ENCODE results near the gene ADGRE3.

The ADGRE3 gene

DNA sequence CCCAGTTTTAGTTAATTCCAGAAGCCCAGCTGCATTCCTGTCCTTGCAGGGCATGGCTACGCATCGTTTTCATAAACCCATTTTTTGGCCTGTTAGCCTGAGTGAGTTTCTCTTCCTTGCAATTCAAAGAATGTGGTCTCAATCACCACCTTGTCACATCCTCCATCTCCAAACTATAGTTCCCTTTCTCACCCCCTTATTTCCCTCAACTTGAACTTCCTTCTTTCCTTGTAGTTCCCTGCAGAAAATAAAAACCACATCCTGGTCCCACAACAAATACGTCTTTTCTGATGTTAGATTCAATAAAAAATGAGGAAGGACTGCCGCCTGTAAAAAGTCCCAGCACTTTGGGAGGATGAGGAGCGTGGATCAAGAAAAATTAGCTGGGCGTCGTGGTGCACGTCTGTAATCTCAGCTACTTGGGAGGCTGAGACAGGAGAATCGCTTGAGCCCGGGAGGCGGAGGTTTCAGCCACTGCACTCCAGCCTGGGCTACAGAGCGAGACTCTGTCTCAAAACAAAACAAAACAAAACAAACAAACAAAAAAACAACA is 13.2 kb downstream of the ADGRE3 start:
- Histone ChIP-seq H3K36me3 (ENCODE audit: insufficient read depth, low read length) (no peaks in the 10 kb centered on the region), H3K4me3 (ENCODE audit: low read length, poor library complexity, severe bottlenecking) (no peak overlapping the region), H3K4me1 (ENCODE audit: insufficient read depth, low read length, poor library complexity, severe bottlenecking) (no peaks in the 10 kb centered on the region), H3K27me3 (ENCODE audit: insufficient read depth, low read length, poor library complexity, severe bottlenecking) (no peaks in the 10 kb centered on the region), H2AFZ (ENCODE audit: low read length) (no peak overlapping the region), H3K4me2 (ENCODE audit: low read depth, low read length, poor library complexity, severe bottlenecking) (no peak overlapping the region), H3K79me2 (ENCODE audit: insufficient read depth, low read length) (no peaks in the 10 kb centered on the region), H3K9ac (ENCODE audit: low read depth, low read length, poor library complexity, severe bottlenecking) (no peak overlapping the region), H3F3A (ENCODE audit: low read depth) (no peaks in the 10 kb centered on the region), H3K9me3 (ENCODE audit: insufficient read depth, low read depth, low read length) (no peaks in the 10 kb centered on the region), H4K20me1 (ENCODE audit: insufficient read depth, low read length, poor library complexity, severe bottlenecking) (no peaks in the 10 kb centered on the region), H3K9me2 (replicated peaks; ENCODE audit: low read depth, low read length) (no peaks in the 10 kb centered on the region)
- TF ChIP-seq, protein P1, sequence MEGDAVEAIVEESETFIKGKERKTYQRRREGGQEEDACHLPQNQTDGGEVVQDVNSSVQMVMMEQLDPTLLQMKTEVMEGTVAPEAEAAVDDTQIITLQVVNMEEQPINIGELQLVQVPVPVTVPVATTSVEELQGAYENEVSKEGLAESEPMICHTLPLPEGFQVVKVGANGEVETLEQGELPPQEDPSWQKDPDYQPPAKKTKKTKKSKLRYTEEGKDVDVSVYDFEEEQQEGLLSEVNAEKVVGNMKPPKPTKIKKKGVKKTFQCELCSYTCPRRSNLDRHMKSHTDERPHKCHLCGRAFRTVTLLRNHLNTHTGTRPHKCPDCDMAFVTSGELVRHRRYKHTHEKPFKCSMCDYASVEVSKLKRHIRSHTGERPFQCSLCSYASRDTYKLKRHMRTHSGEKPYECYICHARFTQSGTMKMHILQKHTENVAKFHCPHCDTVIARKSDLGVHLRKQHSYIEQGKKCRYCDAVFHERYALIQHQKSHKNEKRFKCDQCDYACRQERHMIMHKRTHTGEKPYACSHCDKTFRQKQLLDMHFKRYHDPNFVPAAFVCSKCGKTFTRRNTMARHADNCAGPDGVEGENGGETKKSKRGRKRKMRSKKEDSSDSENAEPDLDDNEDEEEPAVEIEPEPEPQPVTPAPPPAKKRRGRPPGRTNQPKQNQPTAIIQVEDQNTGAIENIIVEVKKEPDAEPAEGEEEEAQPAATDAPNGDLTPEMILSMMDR (conservative IDR thresholded peaks at IDR 0.05; ENCODE audit: low read length): no peak
- no peak for TF ChIP-seq EZH2phosphoT487 (IDR thresholded peaks at IDR 0.05; ENCODE audit: borderline replicate concordance)

DNA sequence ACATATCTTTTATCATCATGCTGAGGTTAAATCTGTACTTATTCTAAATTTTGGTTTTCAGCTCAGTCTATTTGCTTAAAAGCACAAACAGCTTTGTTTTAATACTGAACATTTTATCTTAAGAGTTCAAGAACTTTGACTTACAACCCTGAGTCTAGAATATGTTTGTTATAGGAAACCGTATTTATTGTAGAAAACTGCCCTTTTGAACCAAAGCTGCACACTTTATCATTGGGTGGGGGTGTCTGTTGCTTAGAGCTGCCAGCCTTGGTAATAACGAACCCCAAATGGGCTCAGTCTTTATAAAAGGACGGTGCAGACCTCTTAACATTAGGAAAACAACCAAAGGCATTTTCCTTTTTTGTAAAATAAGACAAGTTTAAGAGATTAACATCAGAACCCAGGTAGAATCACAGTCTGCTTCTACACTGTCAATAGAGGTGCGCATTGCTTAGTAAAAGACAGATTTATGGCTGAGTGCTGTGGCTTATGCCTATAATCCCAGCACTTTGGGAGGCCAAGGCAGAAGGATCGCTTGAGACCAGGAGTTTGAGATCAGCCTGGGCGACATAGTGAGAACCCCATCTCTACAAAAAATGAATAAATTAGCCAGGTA is 14.7 kb downstream of the ADGRE3 start:
- H3K9me3 ChIP-seq (ENCODE audit: insufficient read depth, low read depth, low read length): no peaks in the 10 kb centered on the region
- no peak overlapping the region for H3K9ac ChIP-seq (ENCODE audit: low read depth, low read length, poor library complexity, severe bottlenecking)
- H3K4me1 ChIP-seq (ENCODE audit: insufficient read depth, low read length, poor library complexity, severe bottlenecking): no peaks in the 10 kb centered on the region
- H3K27me3 ChIP-seq (ENCODE audit: insufficient read depth, low read length, poor library complexity, severe bottlenecking): no peaks in the 10 kb centered on the region
- no peak overlapping the region for H3K4me3 ChIP-seq (ENCODE audit: low read length, poor library complexity, severe bottlenecking)
- no peaks in the 10 kb centered on the region for H3K79me2 ChIP-seq (ENCODE audit: insufficient read depth, low read length)
- H4K20me1 ChIP-seq (ENCODE audit: insufficient read depth, low read length, poor library complexity, severe bottlenecking): no peaks in the 10 kb centered on the region
- no peaks in the 10 kb centered on the region for H3K9me2 ChIP-seq (replicated peaks; ENCODE audit: low read depth, low read length)
- no peak for TF ChIP-seq EZH2phosphoT487 (IDR thresholded peaks at IDR 0.05; ENCODE audit: borderline replicate concordance)
- TF ChIP-seq, protein P1 (conservative IDR thresholded peaks at IDR 0.05; ENCODE audit: low read length): no peak
- H3F3A ChIP-seq (ENCODE audit: low read depth): no peaks in the 10 kb centered on the region
- H2AFZ ChIP-seq (ENCODE audit: low read length): no peak overlapping the region
- no peak overlapping the region for H3K4me2 ChIP-seq (ENCODE audit: low read depth, low read length, poor library complexity, severe bottlenecking)
- no peaks in the 10 kb centered on the region for H3K36me3 ChIP-seq (ENCODE audit: insufficient read depth, low read length)

DNA sequence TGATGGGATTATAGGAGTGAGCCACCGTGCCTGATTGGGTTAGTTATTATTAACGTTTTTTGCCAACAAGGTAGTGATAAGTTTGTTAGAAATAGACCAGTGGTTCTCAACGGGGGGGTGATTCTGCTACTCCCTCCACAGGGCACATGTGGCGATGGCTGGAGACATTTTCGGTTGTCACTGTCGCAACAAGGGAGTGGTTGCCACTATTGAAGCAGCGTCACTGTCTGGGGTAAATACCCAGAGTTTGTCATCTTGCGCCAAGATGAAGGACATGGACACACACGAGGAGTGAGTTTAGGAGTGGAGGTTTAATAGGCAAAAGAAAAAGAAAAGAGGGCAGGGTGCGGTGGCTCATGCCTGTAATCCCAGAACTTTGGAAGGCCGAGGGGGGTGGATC is 18.9 kb downstream of the ADGRE3 start:
- H3K4me3 ChIP-seq (ENCODE audit: low read length, poor library complexity, severe bottlenecking): no peak overlapping the region
- H3K79me2 ChIP-seq (ENCODE audit: insufficient read depth, low read length): no peaks in the 10 kb centered on the region
- no peak overlapping the region for H2AFZ ChIP-seq (ENCODE audit: low read length)

More for the DNA sequence above, 18.9 kb downstream of the ADGRE3 start:
- TF ChIP-seq, protein P1 (conservative IDR thresholded peaks at IDR 0.05; ENCODE audit: low read length): no peak
- Histone ChIP-seq H3K36me3 (ENCODE audit: insufficient read depth, low read length) (no peaks in the 10 kb centered on the region), H3K9me3 (ENCODE audit: insufficient read depth, low read depth, low read length) (no peaks in the 10 kb centered on the region), H3K4me2 (ENCODE audit: low read depth, low read length, poor library complexity, severe bottlenecking) (no peak overlapping the region), H3F3A (ENCODE audit: low read depth) (no peaks in the 10 kb centered on the region), H3K27me3 (ENCODE audit: insufficient read depth, low read length, poor library complexity, severe bottlenecking) (no peaks in the 10 kb centered on the region), H3K9me2 (replicated peaks; ENCODE audit: low read depth, low read length) (no peaks in the 10 kb centered on the region), H3K4me1 (ENCODE audit: insufficient read depth, low read length, poor library complexity, severe bottlenecking) (no peaks in the 10 kb centered on the region), H4K20me1 (ENCODE audit: insufficient read depth, low read length, poor library complexity, severe bottlenecking) (no peaks in the 10 kb centered on the region), H3K9ac (ENCODE audit: low read depth, low read length, poor library complexity, severe bottlenecking) (no peak overlapping the region)

Measured in Loucy (cell line).